Muscle of arm (tissue), 12 donors: ENCODE data around the gene SULT2B1. TPM values are rescaled to one million over a fixed set of nuclear protein-coding genes. Genes with fewer than 3 reads are reported as not detected.

Experiments
- DNase-seq: peaks from one replicate; pipeline ENCODE4 v3.0.0-alpha.2; 2013
- polyA plus RNA-seq, 12 donors: library from polyadenylated mRNA; unstranded; fragments of 120-200 nt; gene quantifications; one replicate each; pipeline ENCODE4 v1.2.1, GENCODE V29; 2013; ENCODE audit not compliant: insufficient read length in 12 of 12

The SULT2B1 gene
- polyA plus RNA-seq, 12 donors, result 0.13 to 13.1 (median 0.31) TPM; not detected in 4

GRCh38 chr19:48633148-48634035, 81.4 kb downstream of the SULT2B1 start:
- no peak for DNase-seq

GRCh38 chr19:48634036-48634342, 82.0 kb downstream of the SULT2B1 start:
- DNase-seq, result no peak

- peak; percentile 94 for DNase-seq
Observed at GRCh38 chr19:48634424-48635262, 82.7 kb downstream of the SULT2B1 start.

DNA sequence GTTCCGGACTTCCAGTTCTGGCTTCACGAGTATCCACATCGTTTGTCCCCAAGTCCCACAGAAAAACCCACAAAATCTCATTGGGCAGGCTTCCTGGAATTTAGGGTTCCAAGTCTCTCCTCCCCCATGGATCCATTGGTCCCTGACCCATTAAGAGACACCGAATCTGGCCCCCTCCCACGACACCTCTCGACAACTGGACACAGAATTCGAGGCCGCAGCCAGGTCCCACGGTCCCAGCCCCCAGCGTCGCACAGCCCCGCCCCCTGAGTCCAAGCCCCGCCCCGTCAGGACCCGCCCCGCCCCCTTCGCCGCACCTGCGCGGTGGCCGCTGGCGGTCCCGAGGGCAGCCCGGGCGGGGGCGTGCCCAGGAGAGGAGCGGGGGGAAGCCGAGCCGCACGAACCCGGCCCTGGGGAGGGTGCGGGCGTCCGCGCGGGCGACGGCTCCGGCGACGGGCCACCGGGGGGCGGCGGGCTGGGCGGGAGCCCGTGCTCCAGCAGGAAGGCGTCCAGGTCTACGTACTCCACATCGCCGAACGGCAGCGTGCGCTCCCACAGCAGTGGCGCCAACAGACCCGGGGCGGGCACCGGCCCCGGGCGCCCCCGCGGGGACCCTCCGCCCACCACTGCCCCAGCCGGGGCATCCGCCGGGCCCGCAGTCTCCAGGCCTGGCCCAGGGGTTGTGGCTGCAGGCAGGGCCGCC, 83.4 kb downstream of the SULT2B1 start:
- DNase-seq, result no peak

GRCh38 chr19:48635966-48636858, 84.2 kb downstream of the SULT2B1 start:
- DNase-seq, result no peak

DNA sequence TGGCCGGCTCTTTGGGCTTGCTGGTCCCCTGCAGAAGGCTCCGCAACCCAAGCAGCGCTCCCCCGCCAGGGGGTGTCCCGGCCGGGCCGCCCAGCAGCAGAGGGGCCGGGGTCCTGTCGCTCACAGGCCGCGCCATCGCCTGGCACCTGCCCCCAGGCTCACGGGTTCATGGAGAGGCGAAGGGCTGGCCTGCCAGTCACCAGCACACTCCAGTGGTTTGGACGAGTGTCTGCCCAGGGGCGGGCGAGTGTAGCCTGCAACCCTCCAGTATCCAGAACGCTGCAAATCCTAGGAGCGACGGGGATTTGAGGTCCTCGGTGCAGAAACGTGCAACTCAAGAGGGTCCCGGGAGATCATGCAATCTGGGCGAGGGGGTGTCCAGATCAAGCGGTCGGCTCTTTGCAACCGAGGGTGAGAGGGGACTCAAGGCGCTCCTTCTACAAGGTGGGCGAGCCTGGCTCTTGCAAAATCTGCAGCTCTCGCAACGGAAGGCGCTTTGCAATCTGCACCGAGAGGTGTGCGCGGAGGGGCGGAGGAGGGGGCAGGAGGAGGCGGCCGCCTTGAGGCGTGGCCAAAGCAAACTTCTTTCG, 85.0 kb downstream of the SULT2B1 start, which contains the start of gene DBP:
DBP (minus strand) TSS at position 521 of the 590 bp plus-strand sequence; CDS start at position 136, 385 bp downstream.
- no peak for DNase-seq

DNA sequence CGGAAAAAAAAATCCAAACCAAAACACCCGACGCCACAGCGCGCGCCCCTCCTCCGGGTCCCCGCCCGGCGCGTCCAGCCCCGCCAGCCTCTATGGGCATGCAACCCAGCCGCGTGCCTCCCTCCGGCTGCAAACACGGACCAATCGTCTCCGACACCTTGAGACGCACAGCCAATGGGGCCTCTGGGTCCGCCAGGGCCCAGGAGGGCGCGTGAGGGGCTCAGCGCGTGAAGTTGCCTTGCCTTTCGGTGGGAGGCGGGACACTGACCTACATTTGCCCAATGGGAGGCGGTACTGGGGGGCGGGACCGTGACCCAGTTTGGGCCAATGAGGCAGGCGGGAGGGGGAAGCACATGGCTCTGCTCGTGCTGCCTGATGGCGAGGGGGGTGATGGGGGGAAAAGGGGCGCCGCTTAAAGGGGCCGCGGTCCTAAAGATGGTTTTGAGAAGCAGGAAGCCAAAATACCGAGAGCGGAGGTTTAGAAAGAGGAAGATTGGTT, 85.5 kb downstream of the SULT2B1 start:
- peak; percentile 98 for DNase-seq

DNA sequence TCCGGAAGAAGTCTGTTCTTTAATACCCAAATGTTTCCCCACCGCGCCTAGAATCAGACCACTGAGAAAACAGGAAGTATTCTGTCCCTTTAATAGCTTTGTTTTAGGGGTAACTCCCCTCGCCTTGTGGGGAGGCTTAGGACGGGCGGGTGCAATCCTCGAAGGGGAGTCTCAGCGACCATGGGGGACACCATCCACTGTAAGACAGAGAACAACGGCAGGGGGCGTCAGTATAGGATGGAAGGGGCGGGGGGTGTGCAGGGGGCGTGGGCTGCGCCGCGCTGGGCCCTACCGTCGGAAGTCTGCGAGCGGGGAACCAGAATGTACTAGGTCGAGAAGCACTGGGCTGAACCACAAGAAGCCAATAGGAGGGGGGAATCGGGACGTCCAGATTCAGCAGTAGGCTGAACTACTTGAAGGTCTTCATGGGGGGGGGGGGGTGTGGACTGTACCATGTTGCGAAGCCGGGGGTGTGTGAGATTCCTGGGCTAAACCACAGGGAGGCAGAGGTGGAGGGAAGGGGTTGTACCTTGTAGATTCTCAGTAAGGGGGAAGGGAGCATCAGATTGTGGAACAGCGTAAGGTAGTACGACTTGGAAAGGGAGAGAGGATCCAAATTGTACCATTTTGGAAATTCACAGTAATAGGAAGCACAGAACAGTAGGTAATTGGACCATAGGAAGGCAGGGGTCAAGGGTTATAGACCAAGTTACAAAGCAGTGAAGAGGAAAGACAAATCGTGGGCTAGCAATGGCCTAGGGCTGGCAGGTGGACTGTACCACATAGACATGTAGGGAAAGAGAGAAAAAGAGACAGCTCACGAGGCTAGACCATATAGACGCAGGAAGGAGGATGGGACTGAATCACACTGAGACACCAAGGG, 86.2 kb downstream of the SULT2B1 start:
- DNase-seq, result peak; percentile 92

DNA sequence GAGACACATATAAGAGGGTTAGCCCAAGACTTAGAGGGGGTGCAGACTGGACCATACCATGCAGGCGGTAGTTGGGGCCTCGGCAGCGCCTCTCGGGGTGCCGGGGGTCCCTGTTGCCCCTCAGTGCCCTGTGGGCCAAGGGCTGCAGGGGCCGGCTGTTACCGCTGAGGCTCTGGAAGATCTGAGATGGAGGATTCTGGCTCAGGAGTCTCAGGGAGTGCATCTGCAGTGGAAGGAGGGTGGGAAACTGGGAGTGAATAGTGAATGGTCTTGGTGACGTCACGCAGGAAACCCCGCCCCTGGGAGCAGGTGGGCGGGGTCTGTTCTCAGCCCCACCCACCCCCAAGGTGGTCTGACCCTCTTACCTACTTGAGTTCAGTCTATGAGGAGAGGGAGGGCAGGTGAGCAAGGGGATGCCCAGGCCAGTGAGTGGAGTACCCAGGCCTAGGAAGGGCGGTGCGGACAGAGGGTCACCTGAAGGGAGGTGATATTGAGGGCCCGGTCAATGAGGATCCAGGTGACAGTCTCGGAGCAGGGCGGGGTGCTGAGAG, 86.9 kb downstream of the SULT2B1 start:
- no peak for DNase-seq

GRCh38 chr19:48639483-48640375, 87.8 kb downstream of the SULT2B1 start:
- no peak for DNase-seq

GRCh38 chr19:48641850-48642249, 89.9 kb downstream of the SULT2B1 start:
- no peak for DNase-seq

- DNase-seq, result no peak
Observed at GRCh38 chr19:48642862-48643261, 90.9 kb downstream of the SULT2B1 start.

DNA sequence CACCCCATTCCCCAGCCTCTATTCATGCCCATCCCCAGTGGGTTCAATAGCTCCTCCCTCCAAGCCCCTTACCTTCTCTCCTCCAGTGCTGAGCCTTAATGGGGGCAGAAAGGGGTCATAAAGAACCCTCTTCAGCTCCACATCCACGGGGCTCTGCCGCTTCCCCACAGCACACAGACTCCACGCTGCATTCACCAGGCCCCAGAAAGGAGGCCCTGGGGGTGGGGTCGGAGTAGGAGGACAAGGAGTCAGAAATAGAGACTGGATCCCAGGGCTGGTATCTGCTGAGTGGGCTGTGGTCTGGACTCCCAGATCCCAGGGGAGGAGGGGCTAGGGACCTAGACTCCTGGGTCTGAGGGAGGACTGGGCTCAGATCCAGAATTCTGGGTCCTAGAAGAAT, 92.4 kb downstream of the SULT2B1 start:
- DNase-seq, result no peak

- peak; percentile 82 for DNase-seq
Observed at GRCh38 chr19:48644839-48645619, 93.1 kb downstream of the SULT2B1 start.

DNA sequence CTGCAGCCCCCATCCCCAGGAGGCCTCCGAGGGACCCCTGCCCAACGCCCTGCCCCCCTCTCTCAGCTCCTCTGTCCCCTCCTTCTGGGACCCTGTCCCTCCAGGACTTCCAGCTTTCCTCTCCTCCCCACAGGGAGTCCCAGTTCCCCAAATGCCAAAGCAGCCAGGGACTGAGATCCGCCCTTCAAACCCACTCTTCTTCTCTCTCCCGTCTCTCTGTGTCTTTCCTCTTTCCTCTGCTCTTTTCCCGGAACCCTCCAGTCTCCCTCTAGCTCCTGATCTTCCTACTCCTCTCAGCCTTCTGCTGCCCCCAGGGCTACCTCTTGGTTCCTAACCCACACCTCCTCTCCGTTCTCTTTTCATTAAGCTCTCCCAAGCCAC, 93.6 kb downstream of the SULT2B1 start:
- no peak for DNase-seq

- peak; percentile 92 for DNase-seq
Observed at GRCh38 chr19:48646001-48646721, 94.2 kb downstream of the SULT2B1 start, which contains the start of gene CA11. CA11 (minus strand) TSS chr19:48646187; CDS start chr19:48645632, 555 bp downstream.
